Keratinocyte (primary cell): Measurements from ENCODE around the gene KIN. TPM values are rescaled to one million over a fixed set of nuclear protein-coding genes. Genes with fewer than 3 reads are reported as not detected.

ENCODE experiments used
- DNase-seq: peaks from one replicate; pipeline ENCODE4 v3.0.0-alpha.2; 2011; ENCODE audit warnings: low read depth, missing footprints, low spot score
- FAIRE-seq: peaks from 2 replicates; lab custom pipeline; 2011; peaks lifted over from hg19 to GRCh38; lab: Jason Lieb, UNC
- H2AFZ ChIP-seq: 2 replicates; pipeline ENCODE4 v1.6.0; 2012; ENCODE audit warnings: low read length, control low read depth, inconsistent platforms; ENCODE audit not compliant: control insufficient read depth
- H3K27ac ChIP-seq: 2 replicates; pipeline ENCODE4 v1.5.1; 2011; ENCODE audit warnings: low read length; ENCODE audit not compliant: control insufficient read depth, insufficient read depth
- H3K27me3 ChIP-seq: 3 replicates; pipeline ENCODE4 v1.6.0; 2011; ENCODE audit warnings: low read length; ENCODE audit not compliant: control insufficient read depth, insufficient read depth; ENCODE audit errors: extremely low read depth
- H3K36me3 ChIP-seq, 2 experiments: 2 replicates in 1 of 2; 3 replicates in 1 of 2; pipeline ENCODE4 v1.5.1; 2011; ENCODE audit warnings: low read length in 2 of 2, mild to moderate bottlenecking in 1 of 2; ENCODE audit not compliant: control insufficient read depth in 2 of 2, insufficient read depth in 2 of 2; ENCODE audit errors: extremely low read depth in 1 of 2
- H3K4me1 ChIP-seq: 3 replicates; pipeline ENCODE4 v1.5.1; 2011; ENCODE audit warnings: low read length; ENCODE audit not compliant: control insufficient read depth, insufficient read depth; ENCODE audit errors: extremely low read depth
- H3K4me2 ChIP-seq: 3 replicates; pipeline ENCODE4 v1.6.0; 2011; ENCODE audit warnings: low read depth, low read length; ENCODE audit not compliant: control insufficient read depth, insufficient read depth; ENCODE audit errors: extremely low read depth
- H3K4me3 ChIP-seq, 3 experiments: fragments of 200-600 bp in 1 of 3; sonication (generic) in 1 of 3; 2 replicates in 2 of 3; 3 replicates in 1 of 3; pipeline ENCODE4 v1.5.1; 2011 to 2016; ENCODE audit warnings: low read length in 3 of 3, mild to moderate bottlenecking in 3 of 3, control low read depth in 2 of 3, inconsistent platforms in 1 of 3, low read depth in 1 of 3, mixed read lengths in 1 of 3, mixed run types in 1 of 3, moderate library complexity in 1 of 3; ENCODE audit not compliant: control insufficient read depth in 2 of 3, insufficient read depth in 2 of 3; ENCODE audit errors: extremely low read depth in 1 of 3
- H3K79me2 ChIP-seq: 2 replicates; pipeline ENCODE4 v1.6.0; 2012; ENCODE audit warnings: low read length; ENCODE audit not compliant: control insufficient read depth, insufficient read depth
- H3K9ac ChIP-seq: 3 replicates; pipeline ENCODE4 v1.6.0; 2011; ENCODE audit warnings: low read length; ENCODE audit not compliant: control insufficient read depth, insufficient read depth; ENCODE audit errors: extremely low read depth
- H3K9me1 ChIP-seq: 3 replicates; pipeline ENCODE4 v1.6.0; 2011; ENCODE audit warnings: low read length; ENCODE audit not compliant: control insufficient read depth, insufficient read depth; ENCODE audit errors: extremely low read depth
- H3K9me3 ChIP-seq: 2 replicates; pipeline ENCODE4 v1.5.1; 2012; ENCODE audit warnings: low read depth, low read length; ENCODE audit not compliant: control insufficient read depth
- H4K20me1 ChIP-seq: 3 replicates; pipeline ENCODE4 v1.6.0; 2011; ENCODE audit warnings: low read length; ENCODE audit not compliant: control insufficient read depth, insufficient read depth; ENCODE audit errors: extremely low read depth
- CTCF ChIP-seq, 3 experiments: IDR thresholded peaks in 1 of 3; conservative IDR thresholded peaks in 1 of 3; optimal IDR thresholded peaks in 1 of 3; 2 replicates in 2 of 3; 3 replicates in 1 of 3; pipeline versions ENCODE3 to v1.5.1; 2011; ENCODE audit warnings: low read length in 3 of 3, mild to moderate bottlenecking in 3 of 3, moderate library complexity in 2 of 3, control low read depth in 1 of 3, inconsistent platforms in 1 of 3; ENCODE audit not compliant: insufficient read depth in 2 of 3; ENCODE audit errors: extremely low read depth in 1 of 3
- EZH2 ChIP-seq: IDR thresholded peaks from one replicate; pipeline ENCODE4 v1.6.1; 2012; ENCODE audit warnings: inconsistent platforms, mild to moderate bottlenecking, low read length, moderate library complexity
- dilution Hi-C: fragments of 300-500 bp; cut with MboI; formaldehyde crosslinking; loops from one replicate; pipeline ENCODE4 v1.7.0; 2020; ENCODE audit warnings: low sequenced_read_pairs; ENCODE audit not compliant: extremely low pct_ligation_motif_present
- polyA plus RNA-seq, 5 experiments: library from polyadenylated mRNA; depleted of rRNA in 3 of 5; stranded (reverse) in 3 of 5; stranded (forward) in 1 of 5; unstranded in 1 of 5; fragments of >200 nt; gene quantifications; 1 replicate in 1 of 5; 2 replicates in 3 of 5; 3 replicates in 1 of 5; pipeline versions ENCODE4 v1.2.1 to v1.2.3, GENCODE V29; 2011 to 2012; ENCODE audit warnings: missing spikeins in 2 of 5, low read depth in 1 of 5, low replicate concordance in 1 of 5

Gene KIN
- polyA plus RNA-seq, 1 donor (not counting 4 experiments of a cell fraction or from before 2014, with no cell fraction given): 15.1 TPM

- Histone ChIP-seq H3K9ac (no peak overlapping the region), H4K20me1 (no peaks in the 10 kb centered on the region), H2AFZ (no peak overlapping the region), H3K27me3 (no peaks in the 10 kb centered on the region), H3K4me2 (no peak overlapping the region), H3K4me3 (no peak overlapping the region), H3K9me3 (no peaks in the 10 kb centered on the region), H3K36me3 (peaks cover 29 to 36% of the 10 kb centered on the region in 2 experiments), H3K4me1 (no peaks in the 10 kb centered on the region), H3K27ac (no peak overlapping the region), H3K9me1 (no peaks in the 10 kb centered on the region), H3K79me2 (peaks cover 2% of the 10 kb centered on the region)
- dilution Hi-C loops: no loop called here
- no peak for DNase-seq
- no peak for FAIRE-seq
- TF ChIP-seq EZH2 (no peak), CTCF (optimal IDR thresholded peaks at IDR 0.05 in 1 of 3, IDR thresholded peaks at IDR 0.05 in 1 of 3, conservative IDR thresholded peaks at IDR 0.05 in 1 of 3; ENCODE audit: extremely low read depth in 1 of 3, insufficient read depth in 2 of 3, low read length in 3 of 3) (no peak)
These were observed 16.9 kb upstream of the KIN start for GRCh38 chr10:7804741-7805140.

GRCh38 chr10:7804216-7804615, 16.4 kb upstream of the KIN start:
- dilution Hi-C loops: no loop called here
- Histone ChIP-seq H4K20me1 (no peaks in the 10 kb centered on the region), H3K27me3 (no peaks in the 10 kb centered on the region), H3K79me2 (peaks cover 6% of the 10 kb centered on the region), H3K9me3 (no peaks in the 10 kb centered on the region), H3K9me1 (no peaks in the 10 kb centered on the region), H3K4me2 (no peak overlapping the region), H3K9ac (no peak overlapping the region), H3K27ac (no peak overlapping the region), H3K36me3 (peaks cover 33 to 42% of the 10 kb centered on the region in 2 experiments), H3K4me1 (no peaks in the 10 kb centered on the region), H2AFZ (no peak overlapping the region), H3K4me3 (no peak overlapping the region)
- TF ChIP-seq CTCF (optimal IDR thresholded peaks at IDR 0.05 in 1 of 3, IDR thresholded peaks at IDR 0.05 in 1 of 3, conservative IDR thresholded peaks at IDR 0.05 in 1 of 3; ENCODE audit: extremely low read depth in 1 of 3, insufficient read depth in 2 of 3, low read length in 3 of 3) (no peak), EZH2 (no peak)
- no peak for FAIRE-seq
- no peak for DNase-seq
